ENCODE results near the gene SESN1. TPM values are rescaled to one million over a fixed set of nuclear protein-coding genes. Genes with fewer than 3 reads are reported as not detected.

Gene SESN1
- total RNA-seq, 1 experiment from 2014 or later = 17.5 TPM

GRCh38 chr6:109031416-109031815 is 63.2 kb downstream of the SESN1 start:
- no peaks in the 10 kb centered on the region for H3K23me2 ChIP-seq (ENCODE audit: insufficient read length, low read depth, low read length, poor library complexity, severe bottlenecking)
- H3K14ac ChIP-seq (ENCODE audit: insufficient read depth, low read length) = no peak overlapping the region
- H3K23ac ChIP-seq (ENCODE audit: insufficient read length, low read depth, low read length) = no peak overlapping the region
- no peak overlapping the region for H2BK12ac ChIP-seq (ENCODE audit: insufficient read length, low read depth, low read length)
- H2AK5ac ChIP-seq (ENCODE audit: insufficient read length, low read length) = no peak overlapping the region
- H3K27ac Mint-ChIP-seq = peak overlapping the region in 1 of 3 experiments; percentile 36; a peak in 1 of 7 replicates
- no peak overlapping the region for H2AFZ ChIP-seq (ENCODE audit: low read length)
- H4K5ac ChIP-seq (ENCODE audit: insufficient read length, low read depth, low read length) = no peak overlapping the region
- no peak overlapping the region for H3K9ac ChIP-seq (ENCODE audit: extremely low read depth, insufficient read length, low read length)
- H3K27ac ChIP-seq (ENCODE audit: insufficient read length, low read depth, low read length) = no peak overlapping the region
- no peak overlapping the region for H3T11ph ChIP-seq (ENCODE audit: low read length)
- no peak overlapping the region for H3K4me2 ChIP-seq (ENCODE audit: insufficient read depth, insufficient read length, low read length)
- H3K79me1 ChIP-seq (ENCODE audit: insufficient read depth, low read depth, low read length, poor library complexity, severe bottlenecking) = no peaks in the 10 kb centered on the region
- H3K4me3 Mint-ChIP-seq = no peak overlapping the region
- H4K8ac ChIP-seq (replicated peaks; ENCODE audit: insufficient read length, low read depth, low read length) = no peak overlapping the region
- no peaks in the 10 kb centered on the region for H3K27me3 ChIP-seq (ENCODE audit: insufficient read depth, low read length)
- no peak overlapping the region for H3K18ac ChIP-seq (ENCODE audit: insufficient read length, low read depth, low read length)
- TF ChIP-seq CTCF (conservative IDR thresholded peaks at IDR 0.05) = no peak
- H3K79me2 ChIP-seq (ENCODE audit: insufficient read depth, low read length) = no peaks in the 10 kb centered on the region
- no peaks in the 10 kb centered on the region for H3K9me3 ChIP-seq (ENCODE audit: control insufficient read depth, low read depth, low read length)
- no peak overlapping the region for H3K4ac ChIP-seq (ENCODE audit: low read depth, low read length)
- no peaks in the 10 kb centered on the region for H3K36me3 Mint-ChIP-seq (ENCODE audit: insufficient read depth in 1 of 3, low read depth in 3 of 3)
- H4K91ac ChIP-seq (ENCODE audit: insufficient read length, low read depth, low read length) = no peak overlapping the region
- H3K27me3 Mint-ChIP-seq (ENCODE audit: low read depth) = no peaks in the 10 kb centered on the region
- no peaks in the 10 kb centered on the region for H4K20me1 ChIP-seq (ENCODE audit: control insufficient read depth, insufficient read depth, insufficient read length)
- H2BK120ac ChIP-seq (ENCODE audit: low read depth, low read length, poor library complexity, severe bottlenecking) = no peak overlapping the region
- no peak for DNase-seq
- no peaks in the 10 kb centered on the region for H3K9me3 Mint-ChIP-seq
- H2BK15ac ChIP-seq (ENCODE audit: low read depth, low read length) = no peak overlapping the region
- H2BK20ac ChIP-seq (ENCODE audit: low read depth, low read length, poor library complexity, severe bottlenecking) = no peak overlapping the region
- no peak overlapping the region for H2BK5ac ChIP-seq (ENCODE audit: insufficient read length, low read length)
- H3K4me1 Mint-ChIP-seq = 0 out of 4 replicates have a peak, but pooled peaks cover 0 to 2% of the 10 kb centered on the region in 2 experiments
- H3K56ac ChIP-seq (ENCODE audit: insufficient read length, low read depth, low read length) = no peak overlapping the region
- H3K4me1 ChIP-seq (ENCODE audit: insufficient read depth, low read length) = no peaks in the 10 kb centered on the region
- WGBS (ENCODE audit: extremely low coverage, insufficient read length, low lambda C conversion rate) = no CpG with 5 or more reads among the region's 1 CpG

Measured in H9 (cell line).